ENCODE data around the gene DNAJC17. TPM values are rescaled to one million over a fixed set of nuclear protein-coding genes. Genes with fewer than 3 reads are reported as not detected.

The DNAJC17 gene
- total RNA-seq, 1 donor, result 21.6 TPM

DNA sequence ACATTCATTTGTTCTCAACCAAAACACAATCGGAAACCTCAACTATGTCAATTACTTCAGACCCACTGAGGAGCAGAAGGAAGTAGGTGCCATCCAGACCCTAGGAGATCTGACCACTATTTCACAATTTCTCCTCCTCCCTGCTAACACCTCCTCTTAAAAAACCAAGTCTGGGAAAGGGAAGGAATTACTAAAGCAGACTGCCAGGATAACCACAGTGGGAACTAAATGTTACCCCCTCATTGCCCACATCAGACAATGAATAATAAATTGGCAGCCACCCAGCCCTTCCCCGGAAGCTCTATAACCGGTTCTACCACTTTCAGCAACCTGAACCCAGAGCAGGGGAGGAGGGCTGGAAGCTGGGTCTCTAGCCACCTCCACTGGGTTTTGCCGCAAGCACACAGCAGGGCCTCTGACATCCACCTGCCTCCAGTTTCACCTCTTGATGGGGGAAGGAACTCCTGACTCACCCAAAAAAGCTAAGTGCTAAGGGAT is 19.9 kb downstream of the DNAJC17 start:
- DNase-seq (ENCODE audit: low read depth), result peak; percentile 71
- H3K4me3 ChIP-seq (ENCODE audit: low read depth, low read length), result no peak overlapping the region
- TF ChIP-seq, protein P1, sequence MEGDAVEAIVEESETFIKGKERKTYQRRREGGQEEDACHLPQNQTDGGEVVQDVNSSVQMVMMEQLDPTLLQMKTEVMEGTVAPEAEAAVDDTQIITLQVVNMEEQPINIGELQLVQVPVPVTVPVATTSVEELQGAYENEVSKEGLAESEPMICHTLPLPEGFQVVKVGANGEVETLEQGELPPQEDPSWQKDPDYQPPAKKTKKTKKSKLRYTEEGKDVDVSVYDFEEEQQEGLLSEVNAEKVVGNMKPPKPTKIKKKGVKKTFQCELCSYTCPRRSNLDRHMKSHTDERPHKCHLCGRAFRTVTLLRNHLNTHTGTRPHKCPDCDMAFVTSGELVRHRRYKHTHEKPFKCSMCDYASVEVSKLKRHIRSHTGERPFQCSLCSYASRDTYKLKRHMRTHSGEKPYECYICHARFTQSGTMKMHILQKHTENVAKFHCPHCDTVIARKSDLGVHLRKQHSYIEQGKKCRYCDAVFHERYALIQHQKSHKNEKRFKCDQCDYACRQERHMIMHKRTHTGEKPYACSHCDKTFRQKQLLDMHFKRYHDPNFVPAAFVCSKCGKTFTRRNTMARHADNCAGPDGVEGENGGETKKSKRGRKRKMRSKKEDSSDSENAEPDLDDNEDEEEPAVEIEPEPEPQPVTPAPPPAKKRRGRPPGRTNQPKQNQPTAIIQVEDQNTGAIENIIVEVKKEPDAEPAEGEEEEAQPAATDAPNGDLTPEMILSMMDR (IDR thresholded peaks at IDR 0.05; ENCODE audit: insufficient read depth, low read length), result no peak

DNA sequence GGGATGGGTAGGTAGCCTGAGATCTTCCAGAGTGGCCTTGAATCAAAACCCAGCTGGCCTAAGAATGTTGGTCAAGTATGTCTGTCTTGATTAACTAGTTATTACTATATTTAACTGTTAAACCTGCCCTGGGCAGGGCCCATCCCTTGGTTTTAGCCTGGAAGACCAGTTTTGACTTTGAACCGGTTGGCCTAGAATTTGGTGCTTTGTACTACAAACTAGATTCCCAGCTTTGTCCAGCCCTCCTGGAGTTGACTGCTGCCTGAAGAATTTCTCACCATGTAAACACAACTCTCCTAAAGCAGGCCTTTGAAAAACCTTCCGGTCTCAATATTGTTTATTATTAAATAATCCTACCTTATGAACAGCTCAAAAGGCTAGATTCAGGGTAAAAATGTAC is 21.5 kb downstream of the DNAJC17 start:
- no peak overlapping the region for H3K4me3 ChIP-seq (ENCODE audit: low read depth, low read length)
- TF ChIP-seq, protein P1 (IDR thresholded peaks at IDR 0.05; ENCODE audit: insufficient read depth, low read length), result no peak
- DNase-seq (ENCODE audit: low read depth), result no peak

DNA sequence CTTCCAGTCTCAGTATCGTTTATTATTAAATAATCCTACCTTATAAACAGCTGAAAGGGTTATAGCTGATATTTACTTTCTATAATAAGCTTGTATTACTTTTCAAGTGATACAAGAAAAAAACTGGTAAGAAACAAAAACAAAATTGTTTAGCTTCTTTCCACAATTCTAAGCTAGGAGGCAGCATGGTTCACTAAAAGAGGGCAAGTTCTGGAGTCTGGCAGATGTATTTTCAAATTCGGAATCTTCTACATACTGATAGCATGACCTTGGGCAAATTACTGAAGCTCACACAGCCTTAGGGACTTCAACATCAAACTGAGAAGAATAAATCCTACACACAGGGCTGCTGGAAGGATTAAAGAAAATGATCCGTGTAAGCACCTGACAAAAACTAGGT is 22.1 kb downstream of the DNAJC17 start:
- no peak for DNase-seq (ENCODE audit: low read depth)
- H3K4me3 ChIP-seq (ENCODE audit: low read depth, low read length), result no peak overlapping the region
- TF ChIP-seq, protein P1 (IDR thresholded peaks at IDR 0.05; ENCODE audit: insufficient read depth, low read length), result no peak

GRCh38 chr15:40782609-40783227 is 24.6 kb downstream of the DNAJC17 start:
- TF ChIP-seq, protein P1 (IDR thresholded peaks at IDR 0.05; ENCODE audit: insufficient read depth, low read length), result peak; percentile 45
- no peak for DNase-seq (ENCODE audit: low read depth)

GRCh38 chr15:40776537-40777141 is 30.6 kb downstream of the DNAJC17 start:
- peak; percentile 72 for DNase-seq (ENCODE audit: low read depth)
- TF ChIP-seq, protein P1 (IDR thresholded peaks at IDR 0.05; ENCODE audit: insufficient read depth, low read length), result no peak
- H3K4me3 ChIP-seq (ENCODE audit: low read depth, low read length), result no peak overlapping the region

More at GRCh38 chr15:40782609-40783227, 24.6 kb downstream of the DNAJC17 start:
- H3K4me3 ChIP-seq (ENCODE audit: low read depth, low read length), result no peak overlapping the region

DNA sequence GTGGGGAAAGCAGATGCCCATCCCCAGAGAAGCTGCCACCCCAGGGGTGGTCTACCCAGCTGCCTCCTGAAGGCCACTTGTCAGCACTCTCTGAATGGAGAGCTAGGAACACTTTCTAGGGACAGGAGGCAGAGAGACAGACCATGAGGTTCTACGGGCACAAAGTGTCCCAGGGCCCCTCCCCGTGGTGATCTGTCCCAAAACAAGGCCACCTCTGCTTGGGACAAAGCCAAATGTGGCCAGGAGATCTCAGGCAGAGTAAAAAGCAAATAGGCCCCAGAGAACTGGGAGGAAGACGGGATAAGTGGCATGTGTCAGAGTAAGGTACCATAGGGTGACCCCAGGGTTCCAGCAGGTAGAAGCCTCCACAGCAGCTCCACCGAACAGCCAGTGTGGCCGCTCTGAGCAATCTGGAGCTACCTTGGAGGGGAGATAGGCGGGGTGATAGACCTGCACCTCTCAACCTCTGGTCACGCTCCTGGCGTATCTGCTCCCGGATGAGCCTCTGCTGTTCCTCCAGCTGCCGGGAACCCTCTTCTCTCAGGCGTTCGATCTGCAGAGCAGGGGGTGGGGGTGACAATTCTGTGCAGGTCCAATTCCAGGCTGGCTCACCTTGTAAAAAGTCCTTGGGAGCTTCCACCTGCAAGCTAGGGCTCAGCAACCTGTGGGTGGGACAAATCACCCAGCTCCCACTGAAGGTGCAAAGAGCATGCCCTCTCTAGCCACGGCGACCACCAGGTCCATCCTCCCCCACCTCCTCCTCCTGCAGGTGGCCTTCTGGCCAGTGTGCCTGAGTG is 31.3 kb downstream of the DNAJC17 start:
- no peak overlapping the region for H3K4me3 ChIP-seq (ENCODE audit: low read depth, low read length)
- no peak for DNase-seq (ENCODE audit: low read depth)
- TF ChIP-seq, protein P1 (IDR thresholded peaks at IDR 0.05; ENCODE audit: insufficient read depth, low read length), result no peak
